ENCODE data around the gene CAPN3. TPM values are rescaled to one million over a fixed set of nuclear protein-coding genes. Genes with fewer than 3 reads are reported as not detected.

CAPN3 gene
- total RNA-seq, 8 experiments from 2014 or later: 0.81 to 30.3 (median 2.9) TPM

GRCh38 chr15:42385206-42385979 is 26.1 kb downstream of the CAPN3 start:
- WGBS, 10 experiments: 0 to 83% (median 56%) methylated on average over 1 to 3 of the region's 5 CpGs; no CpG with 5 or more reads in 6 of the 10 experiments
- in situ Hi-C loops (cut with MboI; ENCODE audit: low pct_unique_long_range_greater_than_20kb in 2 of 9, low sequenced_read_pairs in 9 of 9, unreplicated experiment in 9 of 9): no loop called here
- Histone ChIP-seq H3K27ac (no peak overlapping the region), H3K4me1 (replicated peaks in 1 of 2) (no peaks in the 10 kb centered on the region), H3K4me3 (no peak overlapping the region)
- ATAC-seq (replicated peaks in 6 of 8): peak in 5 of 8 experiments; percentile 32 to 84 (median 50)

- Histone ChIP-seq H3K27ac (no peak overlapping the region), H3K4me3 (no peak overlapping the region), H3K4me1 (replicated peaks in 1 of 2) (no peaks in the 10 kb centered on the region)
- no peak for ATAC-seq (replicated peaks in 6 of 8)
- 67 to 100% (median 80%) methylated on average over 1 to 4 of the region's 12 CpGs; no CpG with 5 or more reads in 5 of the 10 experiments for WGBS, 10 experiments
- in situ Hi-C loops (cut with MboI; ENCODE audit: low pct_unique_long_range_greater_than_20kb in 2 of 9, low sequenced_read_pairs in 9 of 9, unreplicated experiment in 9 of 9): no loop called here
Observed at GRCh38 chr15:42385980-42386700, 26.8 kb downstream of the CAPN3 start.

- no peak for ATAC-seq (replicated peaks in 6 of 8)
- WGBS, 10 experiments: 69 to 100% (median 81%) methylated on average over 1 to 4 of the region's 8 CpGs; no CpG with 5 or more reads in 4 of the 10 experiments
- no peak overlapping the region for H3K27ac ChIP-seq
- H3K4me3 ChIP-seq: no peak overlapping the region
- in situ Hi-C loops (cut with MboI; ENCODE audit: low pct_unique_long_range_greater_than_20kb in 2 of 9, low sequenced_read_pairs in 9 of 9, unreplicated experiment in 9 of 9): no loop called here
- H3K4me1 ChIP-seq (replicated peaks in 1 of 2): no peaks in the 10 kb centered on the region
Observed at GRCh38 chr15:42387603-42388002, 28.3 kb downstream of the CAPN3 start.

- no peak overlapping the region for H3K27ac ChIP-seq
- no peaks in the 10 kb centered on the region for H3K4me1 ChIP-seq (replicated peaks in 1 of 2)
- peak in 1 of 8 experiments; percentile 56 for ATAC-seq (replicated peaks in 6 of 8)
- no peak overlapping the region for H3K4me3 ChIP-seq
- WGBS, 10 experiments: 40 to 100% (median 79%) methylated on average over 1 to 4 of the region's 11 CpGs; no CpG with 5 or more reads in 5 of the 10 experiments
- in situ Hi-C loops (cut with MboI; ENCODE audit: low pct_unique_long_range_greater_than_20kb in 2 of 9, low sequenced_read_pairs in 9 of 9, unreplicated experiment in 9 of 9): no loop called here
Observed at GRCh38 chr15:42392309-42393024, 33.2 kb downstream of the CAPN3 start.

GRCh38 chr15:42394106-42394505 is 34.8 kb downstream of the CAPN3 start:
- H3K27ac ChIP-seq: no peak overlapping the region
- H3K4me1 ChIP-seq (replicated peaks in 1 of 2): no peaks in the 10 kb centered on the region
- ATAC-seq (replicated peaks in 6 of 8): no peak
- H3K4me3 ChIP-seq: no peak overlapping the region
- 67 to 96% (median 83%) methylated on average over 3 to 13 of the region's 13 CpGs; no CpG with 5 or more reads in 5 of the 10 experiments for WGBS, 10 experiments
- in situ Hi-C loops (cut with MboI; ENCODE audit: low pct_unique_long_range_greater_than_20kb in 2 of 9, low sequenced_read_pairs in 9 of 9, unreplicated experiment in 9 of 9): no loop called here

- in situ Hi-C loops (cut with MboI; ENCODE audit: low pct_unique_long_range_greater_than_20kb in 2 of 9, low sequenced_read_pairs in 9 of 9, unreplicated experiment in 9 of 9): no loop called here
- no peaks in the 10 kb centered on the region for H3K4me1 ChIP-seq (replicated peaks in 1 of 2)
- WGBS, 10 experiments: 50 to 90% (median 63%) methylated on average over 1 of the region's 1 CpG; no CpG with 5 or more reads in 4 of the 10 experiments
- H3K27ac ChIP-seq: no peak overlapping the region
- ATAC-seq (replicated peaks in 6 of 8): peak in 2 of 8 experiments; percentile 69 to 80
- no peak overlapping the region for H3K4me3 ChIP-seq
Observed at GRCh38 chr15:42395838-42396237, 36.5 kb downstream of the CAPN3 start.

- H3K27ac ChIP-seq: no peak overlapping the region
- H3K4me3 ChIP-seq: no peak overlapping the region
- 64 to 100% (median 83%) methylated on average over 1 to 11 of the region's 24 CpGs; no CpG with 5 or more reads in 3 of the 10 experiments for WGBS, 10 experiments
- H3K4me1 ChIP-seq (replicated peaks in 1 of 2): no peaks in the 10 kb centered on the region
- no peak for ATAC-seq (replicated peaks in 6 of 8)
- in situ Hi-C loops (cut with MboI; ENCODE audit: low pct_unique_long_range_greater_than_20kb in 2 of 9, low sequenced_read_pairs in 9 of 9, unreplicated experiment in 9 of 9): no loop called here
Observed at GRCh38 chr15:42401544-42402454, 42.5 kb downstream of the CAPN3 start.

- no peaks in the 10 kb centered on the region for H3K4me1 ChIP-seq (replicated peaks in 1 of 2)
- H3K27ac ChIP-seq: no peak overlapping the region
- H3K4me3 ChIP-seq: no peak overlapping the region
- ATAC-seq (replicated peaks in 6 of 8): no peak
- in situ Hi-C loops (cut with MboI; ENCODE audit: low pct_unique_long_range_greater_than_20kb in 2 of 9, low sequenced_read_pairs in 9 of 9, unreplicated experiment in 9 of 9): no loop called here
- 30 to 90% (median 60%) methylated on average over 2 to 10 of the region's 15 CpGs; no CpG with 5 or more reads in 7 of the 10 experiments for WGBS, 10 experiments
Observed at GRCh38 chr15:42402455-42403205, 43.3 kb downstream of the CAPN3 start.

GRCh38 chr15:42403389-42403788 is 44.1 kb downstream of the CAPN3 start:
- Histone ChIP-seq H3K27ac (no peak overlapping the region), H3K4me1 (replicated peaks in 1 of 2) (no peaks in the 10 kb centered on the region), H3K4me3 (no peak overlapping the region)
- WGBS, 10 experiments: 83 to 100% (median 94%) methylated on average over 2 to 7 of the region's 7 CpGs; no CpG with 5 or more reads in 5 of the 10 experiments
- in situ Hi-C loops (cut with MboI; ENCODE audit: low pct_unique_long_range_greater_than_20kb in 2 of 9, low sequenced_read_pairs in 9 of 9, unreplicated experiment in 9 of 9): no loop called here
- no peak for ATAC-seq (replicated peaks in 6 of 8)

- no peaks in the 10 kb centered on the region for H3K4me1 ChIP-seq (replicated peaks in 1 of 2)
- no peak overlapping the region for H3K27ac ChIP-seq
- WGBS, 10 experiments: 30 to 100% (median 85%) methylated on average over 2 to 8 of the region's 12 CpGs; no CpG with 5 or more reads in 2 of the 10 experiments
- ATAC-seq (replicated peaks in 6 of 8): peak in 7 of 8 experiments; percentile 11 to 94 (median 72)
- H3K4me3 ChIP-seq: no peak overlapping the region
- in situ Hi-C loops (cut with MboI; ENCODE audit: low pct_unique_long_range_greater_than_20kb in 2 of 9, low sequenced_read_pairs in 9 of 9, unreplicated experiment in 9 of 9): no loop called here
Observed at GRCh38 chr15:42404461-42405235, 45.3 kb downstream of the CAPN3 start.

- peak in 6 of 8 experiments; percentile 42 to 81 (median 64) for ATAC-seq (replicated peaks in 6 of 8)
- H3K27ac ChIP-seq: no peak overlapping the region
- WGBS, 10 experiments: 53 to 83% (median 78%) methylated on average over 1 to 4 of the region's 6 CpGs; no CpG with 5 or more reads in 3 of the 10 experiments
- H3K4me3 ChIP-seq: no peak overlapping the region
- no peaks in the 10 kb centered on the region for H3K4me1 ChIP-seq (replicated peaks in 1 of 2)
- in situ Hi-C loops (cut with MboI; ENCODE audit: low pct_unique_long_range_greater_than_20kb in 2 of 9, low sequenced_read_pairs in 9 of 9, unreplicated experiment in 9 of 9): no loop called here
Observed at GRCh38 chr15:42405863-42406482, 46.7 kb downstream of the CAPN3 start.
